ENCODE measurements around the gene ELF3. TPM values are rescaled to one million over a fixed set of nuclear protein-coding genes. Genes with fewer than 3 reads are reported as not detected.

The ELF3 gene
- total and polyA plus RNA-seq, 2 of the 13 experiments (the other 11 are each of a cell fraction or from before 2014, with no cell fraction given): 11.5 to 55.1 TPM

DNA sequence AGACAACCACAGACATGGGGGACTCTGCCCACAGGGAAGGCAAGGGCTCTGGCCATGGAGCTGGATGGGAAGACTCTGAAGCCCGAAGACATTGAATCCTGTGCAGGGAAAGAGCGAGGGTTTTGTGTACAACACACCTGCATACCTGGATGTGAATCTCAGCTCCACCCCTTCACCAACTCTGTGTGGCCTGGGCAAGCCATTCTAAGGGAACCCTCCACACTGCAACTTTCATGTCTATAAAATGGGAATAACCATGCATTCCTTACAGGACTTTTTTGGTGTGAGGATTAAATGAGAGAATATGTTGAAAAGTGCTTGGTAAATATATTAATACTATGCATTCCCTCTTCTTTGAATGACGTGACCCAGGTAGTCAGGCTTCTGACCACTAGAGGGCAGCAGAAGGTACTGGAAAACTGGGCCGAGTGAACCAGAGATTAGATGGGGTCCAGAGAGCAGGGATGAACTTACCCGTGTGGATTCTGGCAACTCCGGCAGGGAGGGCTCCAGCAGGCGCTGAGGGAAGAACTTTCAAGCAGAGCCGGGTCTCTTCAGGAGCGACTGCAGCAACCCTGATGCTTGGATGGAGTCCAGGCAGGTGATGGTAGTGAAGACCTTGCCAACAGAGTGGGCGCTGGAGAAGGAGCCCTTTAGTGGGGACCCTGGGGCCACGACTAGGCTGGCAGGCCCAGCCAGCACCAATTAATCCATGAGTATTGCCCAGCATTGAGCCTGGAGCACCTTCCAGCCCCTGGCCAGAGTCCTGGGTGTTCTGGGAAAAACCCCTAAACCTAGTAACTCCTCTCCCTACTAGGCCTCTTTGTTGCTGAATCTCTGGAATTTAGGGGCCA is 834 bp upstream of the ELF3 start (continued):
- TF ChIP-seq, protein P1, sequence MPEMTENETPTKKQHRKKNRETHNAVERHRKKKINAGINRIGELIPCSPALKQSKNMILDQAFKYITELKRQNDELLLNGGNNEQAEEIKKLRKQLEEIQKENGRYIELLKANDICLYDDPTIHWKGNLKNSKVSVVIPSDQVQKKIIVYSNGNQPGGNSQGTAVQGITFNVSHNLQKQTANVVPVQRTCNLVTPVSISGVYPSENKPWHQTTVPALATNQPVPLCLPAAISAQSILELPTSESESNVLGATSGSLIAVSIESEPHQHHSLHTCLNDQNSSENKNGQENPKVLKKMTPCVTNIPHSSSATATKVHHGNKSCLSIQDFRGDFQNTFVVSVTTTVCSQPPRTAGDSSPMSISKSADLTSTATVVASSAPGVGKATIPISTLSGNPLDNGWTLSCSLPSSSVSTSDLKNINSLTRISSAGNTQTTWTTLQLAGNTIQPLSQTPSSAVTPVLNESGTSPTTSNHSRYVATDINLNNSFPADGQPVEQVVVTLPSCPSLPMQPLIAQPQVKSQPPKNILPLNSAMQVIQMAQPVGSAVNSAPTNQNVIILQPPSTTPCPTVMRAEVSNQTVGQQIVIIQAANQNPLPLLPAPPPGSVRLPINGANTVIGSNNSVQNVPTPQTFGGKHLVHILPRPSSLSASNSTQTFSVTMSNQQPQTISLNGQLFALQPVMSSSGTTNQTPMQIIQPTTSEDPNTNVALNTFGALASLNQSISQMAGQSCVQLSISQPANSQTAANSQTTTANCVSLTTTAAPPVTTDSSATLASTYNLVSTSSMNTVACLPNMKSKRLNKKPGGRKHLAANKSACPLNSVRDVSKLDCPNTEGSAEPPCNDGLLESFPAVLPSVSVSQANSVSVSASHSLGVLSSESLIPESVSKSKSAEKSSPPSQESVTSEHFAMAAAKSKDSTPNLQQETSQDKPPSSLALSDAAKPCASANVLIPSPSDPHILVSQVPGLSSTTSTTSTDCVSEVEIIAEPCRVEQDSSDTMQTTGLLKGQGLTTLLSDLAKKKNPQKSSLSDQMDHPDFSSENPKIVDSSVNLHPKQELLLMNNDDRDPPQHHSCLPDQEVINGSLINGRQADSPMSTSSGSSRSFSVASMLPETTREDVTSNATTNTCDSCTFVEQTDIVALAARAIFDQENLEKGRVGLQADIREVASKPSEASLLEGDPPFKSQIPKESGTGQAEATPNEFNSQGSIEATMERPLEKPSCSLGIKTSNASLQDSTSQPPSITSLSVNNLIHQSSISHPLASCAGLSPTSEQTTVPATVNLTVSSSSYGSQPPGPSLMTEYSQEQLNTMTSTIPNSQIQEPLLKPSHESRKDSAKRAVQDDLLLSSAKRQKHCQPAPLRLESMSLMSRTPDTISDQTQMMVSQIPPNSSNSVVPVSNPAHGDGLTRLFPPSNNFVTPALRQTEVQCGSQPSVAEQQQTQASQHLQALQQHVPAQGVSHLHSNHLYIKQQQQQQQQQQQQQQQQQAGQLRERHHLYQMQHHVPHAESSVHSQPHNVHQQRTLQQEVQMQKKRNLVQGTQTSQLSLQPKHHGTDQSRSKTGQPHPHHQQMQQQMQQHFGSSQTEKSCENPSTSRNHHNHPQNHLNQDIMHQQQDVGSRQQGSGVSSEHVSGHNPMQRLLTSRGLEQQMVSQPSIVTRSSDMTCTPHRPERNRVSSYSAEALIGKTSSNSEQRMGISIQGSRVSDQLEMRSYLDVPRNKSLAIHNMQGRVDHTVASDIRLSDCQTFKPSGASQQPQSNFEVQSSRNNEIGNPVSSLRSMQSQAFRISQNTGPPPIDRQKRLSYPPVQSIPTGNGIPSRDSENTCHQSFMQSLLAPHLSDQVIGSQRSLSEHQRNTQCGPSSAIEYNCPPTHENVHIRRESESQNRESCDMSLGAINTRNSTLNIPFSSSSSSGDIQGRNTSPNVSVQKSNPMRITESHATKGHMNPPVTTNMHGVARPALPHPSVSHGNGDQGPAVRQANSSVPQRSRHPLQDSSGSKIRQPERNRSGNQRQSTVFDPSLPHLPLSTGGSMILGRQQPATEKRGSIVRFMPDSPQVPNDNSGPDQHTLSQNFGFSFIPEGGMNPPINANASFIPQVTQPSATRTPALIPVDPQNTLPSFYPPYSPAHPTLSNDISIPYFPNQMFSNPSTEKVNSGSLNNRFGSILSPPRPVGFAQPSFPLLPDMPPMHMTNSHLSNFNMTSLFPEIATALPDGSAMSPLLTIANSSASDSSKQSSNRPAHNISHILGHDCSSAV (CRISPR knock-in tag; IDR thresholded peaks at IDR 0.05; ENCODE audit: borderline replicate concordance): 0 out of 2 replicates have a peak, but pooled peaks have one; percentile 18
- no peak for TF ChIP-seq U2AF2 (IDR thresholded peaks at IDR 0.05; ENCODE audit: low read depth, low read length)
- no peak for TF ChIP-seq ZNF589 (CRISPR knock-in tag; conservative IDR thresholded peaks at IDR 0.05)
- TF ChIP-seq ZNF207 (IDR thresholded peaks at IDR 0.05; ENCODE audit: borderline replicate concordance): no peak
- TF ChIP-seq REL (CRISPR knock-in tag; conservative IDR thresholded peaks at IDR 0.05): no peak
- TF ChIP-seq EHMT2 (IDR thresholded peaks at IDR 0.05; ENCODE audit: borderline replicate concordance, low read depth, low read length): no peak
- TF ChIP-seq PHF20 (CRISPR knock-in tag; IDR thresholded peaks at IDR 0.05): no peak
- TF ChIP-seq SMAD9 (CRISPR knock-in tag; IDR thresholded peaks at IDR 0.05): no peak
- TF ChIP-seq, protein P2, sequence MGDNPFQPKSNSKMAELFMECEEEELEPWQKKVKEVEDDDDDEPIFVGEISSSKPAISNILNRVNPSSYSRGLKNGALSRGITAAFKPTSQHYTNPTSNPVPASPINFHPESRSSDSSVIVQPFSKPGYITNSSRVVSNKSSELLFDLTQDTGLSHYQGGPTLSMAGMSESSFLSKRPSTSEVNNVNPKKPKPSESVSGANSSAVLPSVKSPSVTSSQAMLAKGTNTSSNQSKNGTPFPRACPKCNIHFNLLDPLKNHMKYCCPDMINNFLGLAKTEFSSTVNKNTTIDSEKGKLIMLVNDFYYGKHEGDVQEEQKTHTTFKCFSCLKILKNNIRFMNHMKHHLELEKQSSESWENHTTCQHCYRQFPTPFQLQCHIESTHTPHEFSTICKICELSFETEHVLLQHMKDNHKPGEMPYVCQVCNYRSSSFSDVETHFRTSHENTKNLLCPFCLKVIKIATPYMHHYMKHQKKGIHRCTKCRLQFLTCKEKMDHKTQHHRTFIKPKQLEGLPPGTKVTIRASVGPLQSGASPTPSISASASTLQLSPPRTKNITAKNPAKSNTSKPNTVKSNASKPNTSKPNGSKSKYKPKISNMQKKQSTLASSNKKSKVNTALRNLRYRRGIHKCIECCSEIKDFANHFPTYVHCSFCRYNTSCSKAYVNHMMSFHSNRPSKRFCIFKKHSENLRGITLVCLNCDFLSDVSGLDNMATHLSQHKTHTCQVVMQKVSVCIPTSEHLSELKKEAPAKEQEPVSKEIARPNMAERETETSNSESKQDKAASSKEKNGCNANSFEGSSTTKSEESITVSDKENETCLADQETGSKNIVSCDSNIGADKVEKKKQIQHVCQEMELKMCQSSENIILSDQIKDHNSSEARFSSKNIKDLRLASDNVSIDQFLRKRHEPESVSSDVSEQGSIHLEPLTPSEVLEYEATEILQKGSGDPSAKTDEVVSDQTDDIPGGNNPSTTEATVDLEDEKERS (CRISPR knock-in tag; IDR thresholded peaks at IDR 0.05): no peak
- TF ChIP-seq, protein P3, sequence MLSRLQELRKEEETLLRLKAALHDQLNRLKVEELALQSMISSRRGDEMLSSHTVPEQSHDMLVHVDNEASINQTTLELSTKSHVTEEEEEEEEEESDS (CRISPR knock-in tag; IDR thresholded peaks at IDR 0.05; ENCODE audit: borderline replicate concordance): no peak
- no peak for TF ChIP-seq NCOA5 (CRISPR knock-in tag; IDR thresholded peaks at IDR 0.05)
- TF ChIP-seq ZMYM2 (CRISPR knock-in tag; IDR thresholded peaks at IDR 0.05): no peak
- TF ChIP-seq JUNB (CRISPR knock-in tag; IDR thresholded peaks at IDR 0.05; ENCODE audit: borderline replicate concordance): no peak
- TF ChIP-seq ZNF567 (CRISPR knock-in tag; IDR thresholded peaks at IDR 0.05; ENCODE audit: borderline replicate concordance): no peak
- TF ChIP-seq ZNF556 (CRISPR knock-in tag; IDR thresholded peaks at IDR 0.05; ENCODE audit: borderline replicate concordance): no peak; the same call in 1 of the 2 replicates
- TF ChIP-seq NFIC (IDR thresholded peaks at IDR 0.05; ENCODE audit: low read length): no peak
- no peak for TF ChIP-seq CBX5 (CRISPR knock-in tag; IDR thresholded peaks at IDR 0.05; ENCODE audit: borderline replicate concordance)
- no peak for TF ChIP-seq MIER3 (CRISPR knock-in tag; IDR thresholded peaks at IDR 0.05; ENCODE audit: borderline replicate concordance)
- no peak for TF ChIP-seq RFX3 (CRISPR knock-in tag; IDR thresholded peaks at IDR 0.05)
